ENCODE measurements around the gene NKX1-2. TPM values are rescaled to one million over a fixed set of nuclear protein-coding genes. Genes with fewer than 3 reads are reported as not detected.
A peak's percentile ranks its signal among the peaks of the same experiment; 100 is the strongest.

The NKX1-2 gene
- total and polyA plus RNA-seq, 2 of the 8 experiments (the other 6 are each of a cell fraction or from before 2014, with no cell fraction given) = 12.7 to 34.9 TPM

DNA sequence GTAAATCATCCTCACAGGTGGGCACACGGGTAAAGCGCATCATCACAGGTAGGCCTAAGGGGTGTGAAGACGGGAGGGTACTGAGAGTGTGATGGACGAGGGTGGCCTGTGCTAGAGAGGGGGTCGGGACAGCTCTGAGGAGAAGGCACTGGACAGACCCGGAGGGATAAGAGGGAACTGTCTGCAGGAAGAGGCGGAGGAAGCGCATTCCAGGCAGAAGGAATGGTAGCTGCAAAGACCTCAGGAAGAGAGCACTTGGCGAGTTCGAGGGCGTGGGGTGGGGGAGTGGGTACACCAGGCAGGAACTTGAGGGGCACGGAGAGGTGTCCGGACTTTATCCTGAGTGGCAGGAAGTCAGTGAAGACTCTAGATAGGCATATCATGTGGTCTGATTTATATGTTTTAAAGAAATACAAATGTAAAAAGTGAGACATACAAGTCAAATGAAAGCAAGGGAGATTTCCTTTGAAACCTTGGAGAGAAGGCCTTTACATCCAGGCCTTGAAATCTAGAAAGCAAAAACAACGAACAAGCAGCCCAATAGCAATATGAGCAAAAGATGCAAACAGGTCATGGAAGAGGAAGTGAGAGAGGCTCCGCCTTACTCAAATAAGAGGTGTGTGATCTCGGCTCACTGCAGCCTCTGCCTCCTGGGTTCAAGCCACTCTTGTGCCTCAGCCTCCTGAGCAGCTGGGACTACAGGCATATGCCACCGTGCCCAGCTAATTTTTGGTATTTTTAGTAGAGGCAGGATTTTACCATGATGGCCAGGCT, 15.4 kb upstream of the NKX1-2 start:
- H3K23ac ChIP-seq (ENCODE audit: insufficient read length) = no peak overlapping the region
- H3K4me1 ChIP-seq (replicated peaks in 1 of 4; ENCODE audit: control insufficient read depth in 3 of 4, insufficient read depth in 4 of 4, low read length in 3 of 4) = peaks cover 19 to 46% (median 27%) of the 10 kb centered on the region in 4 experiments
- no peak overlapping the region; the same call in 1 of the 2 replicates for H2BK15ac ChIP-seq (ENCODE audit: low read length)
- no peak overlapping the region for H2AK5ac ChIP-seq (ENCODE audit: low read depth, low read length)
- no peaks in the 10 kb centered on the region for H3K36me3 ChIP-seq (ENCODE audit: control insufficient read depth in 2 of 4, insufficient read depth in 4 of 4, low read length in 3 of 4)
- H2AFZ ChIP-seq (ENCODE audit: low read length) = no peak overlapping the region
- no peak overlapping the region for H3K14ac ChIP-seq (ENCODE audit: insufficient read length)
- no peak for FAIRE-seq
- peaks cover 5% of the 10 kb centered on the region; the same call in 1 of the 2 replicates for H3K23me2 ChIP-seq (ENCODE audit: low read depth, low read length)
- H2BK120ac ChIP-seq (replicated peaks; ENCODE audit: low read depth, low read length) = no peak overlapping the region
- H3K18ac ChIP-seq (ENCODE audit: extremely low read depth, low read length) = no peak overlapping the region
- no peak overlapping the region for H4K5ac ChIP-seq (ENCODE audit: insufficient read length, low read depth, low read length)
- peak overlapping the region; percentile 83 for H4K91ac ChIP-seq (replicated peaks; ENCODE audit: insufficient read length, low read length)
- H4K8ac ChIP-seq (ENCODE audit: extremely low read depth, insufficient read depth, low read length) = no peak overlapping the region
- no peak overlapping the region for H3K27ac ChIP-seq (ENCODE audit: low read depth, low read length)
- no peak overlapping the region for H3K56ac ChIP-seq (replicated peaks; ENCODE audit: insufficient read length, low read depth, low read length)
- no peak for DNase-seq (ENCODE audit: low read depth in 1 of 2, low spot score in 2 of 2)
- no peak overlapping the region for H3K4ac ChIP-seq (replicated peaks; ENCODE audit: insufficient read length, low read depth, low read length)
- H3K9ac ChIP-seq (replicated peaks in 1 of 4; ENCODE audit: extremely low read depth in 1 of 4, low read depth in 3 of 4, low read length in 3 of 4) = no peak overlapping the region
- peak overlapping the region; percentile 13; the same call in 1 of the 2 replicates for H2BK12ac ChIP-seq (ENCODE audit: low read depth, low read length)
- H3K27me3 ChIP-seq (replicated peaks in 1 of 4; ENCODE audit: control insufficient read depth in 3 of 4, extremely low read depth in 1 of 4, insufficient read depth in 3 of 4, low read length in 3 of 4) = no peaks in the 10 kb centered on the region
- peak overlapping the region in 1 of 2 experiments; percentile 57; a peak in 1 of 4 replicates for H3K4me2 ChIP-seq (ENCODE audit: insufficient read depth in 1 of 2, low read depth in 2 of 2, low read length in 2 of 2)
- H2BK20ac ChIP-seq (ENCODE audit: low read length) = peak overlapping the region; percentile 51; the same call in 1 of the 2 replicates
- ChIA-PET POLR2A (ENCODE audit: partially characterized antibody) (interaction anchor here (0.8 to 2.9 kb wide), 10 partner anchors 9 to 112 kb away, joined by 3 to 20 read pairs (median 4); partner anchors contain the start of gene OAT), CTCF (ENCODE audit: partially characterized antibody) (interaction anchor here (0.5 to 1.3 kb wide), 6 partner anchors 11 to 1438 kb away, joined by 3 to 4 read pairs (median 3); no protein-coding TSS in a partner anchor)
- peaks cover 3% of the 10 kb centered on the region for H3K79me1 ChIP-seq (ENCODE audit: low read depth, low read length)
- H3K9me3 ChIP-seq (ENCODE audit: insufficient read depth in 2 of 2, low read depth in 1 of 2, low read length in 1 of 2) = no peaks in the 10 kb centered on the region
- peaks cover 0 to 4% of the 10 kb centered on the region in 2 experiments for H4K20me1 ChIP-seq (replicated peaks in 1 of 2; ENCODE audit: control insufficient read depth in 1 of 2, insufficient read depth in 2 of 2, low read length in 2 of 2)
- WGBS, 2 experiments (ENCODE audit: extremely low coverage in 1 of 2, insufficient coverage in 1 of 2, insufficient read length in 1 of 2, insufficient replicate concordance in 2 of 2, low coverage in 1 of 2, low lambda C conversion rate in 2 of 2, missing lambda C conversion rate in 1 of 2) = 83% methylated on average over 17 of the region's 17 CpGs; no CpG with 5 or more reads in 1 of the 2 experiments
- peak overlapping the region; percentile 21; the same call in 1 of the 2 replicates for H2BK5ac ChIP-seq (ENCODE audit: low read depth, low read length)
- TF ChIP-seq SRF (IDR thresholded peaks at IDR 0.05; ENCODE audit: low read depth, low read length) = no peak
- no peak for TF ChIP-seq BCL11A (IDR thresholded peaks at IDR 0.05; ENCODE audit: low read depth in 2 of 2, low read length in 2 of 2)
- TF ChIP-seq, protein P1, sequence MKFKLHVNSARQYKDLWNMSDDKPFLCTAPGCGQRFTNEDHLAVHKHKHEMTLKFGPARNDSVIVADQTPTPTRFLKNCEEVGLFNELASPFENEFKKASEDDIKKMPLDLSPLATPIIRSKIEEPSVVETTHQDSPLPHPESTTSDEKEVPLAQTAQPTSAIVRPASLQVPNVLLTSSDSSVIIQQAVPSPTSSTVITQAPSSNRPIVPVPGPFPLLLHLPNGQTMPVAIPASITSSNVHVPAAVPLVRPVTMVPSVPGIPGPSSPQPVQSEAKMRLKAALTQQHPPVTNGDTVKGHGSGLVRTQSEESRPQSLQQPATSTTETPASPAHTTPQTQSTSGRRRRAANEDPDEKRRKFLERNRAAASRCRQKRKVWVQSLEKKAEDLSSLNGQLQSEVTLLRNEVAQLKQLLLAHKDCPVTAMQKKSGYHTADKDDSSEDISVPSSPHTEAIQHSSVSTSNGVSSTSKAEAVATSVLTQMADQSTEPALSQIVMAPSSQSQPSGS (IDR thresholded peaks at IDR 0.05; ENCODE audit: low read length) = no peak
- TF ChIP-seq EZH2 (IDR thresholded peaks at IDR 0.05; ENCODE audit: low read depth, low read length, severe bottlenecking) = no peak
- no peak for TF ChIP-seq RAD21 (IDR thresholded peaks at IDR 0.05 in 1 of 2, conservative IDR thresholded peaks at IDR 0.05 in 1 of 2; ENCODE audit: low read depth in 2 of 2, low read length in 2 of 2)
- TF ChIP-seq TEAD4 (IDR thresholded peaks at IDR 0.05; ENCODE audit: low read depth, low read length) = peak; percentile 65
- peaks cover 0 to 15% of the 10 kb centered on the region in 2 experiments; a peak in 2 of 4 replicates for H3K79me2 ChIP-seq (ENCODE audit: control insufficient read depth in 1 of 2, insufficient read depth in 2 of 2, low read length in 2 of 2)
- H3K4me3 ChIP-seq (ENCODE audit: extremely low read depth in 1 of 4, insufficient read depth in 2 of 4, low read depth in 3 of 4, low read length in 4 of 4) = no peak overlapping the region

Data from H1 (cell line).